Dendritic cell treated with granulocyte-macrophage colony-stimulating factor and Interleukin-4, amounts not matched to agents 40 ng/mL and 50 ng/mL, for 4 days (primary cell): ENCODE measurements around the gene ARL8A.

Experiments
- H3K27ac Mint-ChIP-seq: one replicate; pipeline ENCODE4 v1.8.0; 2022; ENCODE audit warnings: mild to moderate bottlenecking, mixed read lengths
- H3K27me3 Mint-ChIP-seq: one replicate; pipeline ENCODE4 v1.8.0; 2022; ENCODE audit warnings: mild to moderate bottlenecking, mixed read lengths
- H3K36me3 Mint-ChIP-seq: one replicate; pipeline ENCODE4 v1.8.0; 2022; ENCODE audit warnings: low read depth, mixed read lengths
- H3K4me1 Mint-ChIP-seq: one replicate; pipeline ENCODE4 v1.8.0; 2022; ENCODE audit warnings: low read depth, mixed read lengths
- H3K4me3 Mint-ChIP-seq: one replicate; pipeline ENCODE4 v1.8.0; 2022; ENCODE audit warnings: mild to moderate bottlenecking, moderate library complexity, mixed read lengths
- H3K9me3 Mint-ChIP-seq: one replicate; pipeline ENCODE4 v1.8.0; 2022; ENCODE audit warnings: mixed read lengths
- intact Hi-C: fragments of 100-400 bp; cut with micrococcal nuclease; formaldehyde crosslinking; loops from one replicate; pipeline ENCODE4 v1.15.0; 2022

ARL8A gene

GRCh38 chr1:202165942-202166843 lies 21.7 kb upstream of the ARL8A start:
- H3K4me3 Mint-ChIP-seq, result no peak overlapping the region
- H3K27ac Mint-ChIP-seq, result no peak overlapping the region
- peaks cover 37% of the 10 kb centered on the region for H3K4me1 Mint-ChIP-seq
- intact Hi-C loops, result no loop called here
- H3K36me3 Mint-ChIP-seq, result no peaks in the 10 kb centered on the region
- H3K27me3 Mint-ChIP-seq, result peaks cover 14% of the 10 kb centered on the region
- no peaks in the 10 kb centered on the region for H3K9me3 Mint-ChIP-seq

GRCh38 chr1:202165267-202165941 lies 20.9 kb upstream of the ARL8A start:
- Mint-ChIP-seq H3K36me3 (peaks cover 6% of the 10 kb centered on the region), H3K27ac (no peak overlapping the region), H3K27me3 (peaks cover 14% of the 10 kb centered on the region), H3K4me3 (no peak overlapping the region), H3K4me1 (peaks cover 44% of the 10 kb centered on the region), H3K9me3 (no peaks in the 10 kb centered on the region)
- intact Hi-C loops, result no loop called here

- no peaks in the 10 kb centered on the region for H3K9me3 Mint-ChIP-seq
- intact Hi-C loops, result no loop called here
- peaks cover 54% of the 10 kb centered on the region for H3K4me1 Mint-ChIP-seq
- H3K27ac Mint-ChIP-seq, result no peak overlapping the region
- peaks cover 14% of the 10 kb centered on the region for H3K27me3 Mint-ChIP-seq
- no peak overlapping the region for H3K4me3 Mint-ChIP-seq
- H3K36me3 Mint-ChIP-seq, result peaks cover 12% of the 10 kb centered on the region
These were observed 19.9 kb upstream of the ARL8A start for GRCh38 chr1:202164271-202165037.

DNA sequence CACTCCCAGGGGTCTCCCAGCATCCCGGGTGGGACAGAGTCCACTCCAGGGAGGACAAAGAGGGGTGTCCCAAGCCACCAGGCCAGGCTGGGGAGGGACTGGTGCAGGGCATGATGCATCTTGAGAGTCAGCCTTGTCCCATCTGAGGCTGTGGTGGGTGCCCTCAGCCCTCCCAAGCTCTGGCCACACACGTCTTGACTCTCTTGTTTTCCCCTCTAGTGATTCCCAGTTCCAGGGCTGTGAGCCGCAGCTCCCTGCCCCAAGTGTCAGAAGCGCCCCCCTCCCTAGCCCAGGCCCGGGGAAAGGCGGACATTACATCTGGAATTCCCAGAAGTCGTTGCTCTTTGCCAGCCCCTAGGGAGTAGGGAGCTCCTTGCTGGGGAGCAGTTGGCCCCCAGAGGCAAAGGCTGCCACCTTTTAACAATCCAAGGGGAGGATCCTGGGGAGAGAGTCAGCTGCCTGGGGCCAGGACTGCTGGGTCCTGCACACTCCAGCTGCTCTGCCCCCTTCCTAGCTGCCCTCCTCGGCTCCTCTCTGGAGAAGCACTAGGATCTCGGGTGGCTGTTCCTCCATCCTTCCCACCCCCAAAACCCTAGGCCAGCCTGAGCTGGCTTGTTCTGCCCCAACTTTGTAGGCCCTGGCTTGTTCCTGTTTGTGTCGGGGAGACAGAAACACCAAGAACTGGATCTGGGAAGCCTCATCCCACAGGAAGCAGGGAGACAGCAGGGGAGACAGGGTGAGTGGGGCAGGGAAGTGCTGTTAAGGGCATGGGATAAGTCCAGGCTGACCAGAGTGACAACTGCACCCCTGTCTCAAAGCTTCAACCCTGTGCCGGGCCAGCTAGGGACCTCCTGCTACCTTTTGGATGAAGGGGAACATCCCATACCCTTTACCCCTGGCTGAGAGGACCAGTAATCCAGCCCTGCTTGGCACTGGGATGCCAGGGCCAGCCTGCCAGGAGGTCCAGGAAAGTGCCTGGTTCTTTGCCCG lies 19.0 kb upstream of the ARL8A start:
- Mint-ChIP-seq H3K9me3 (no peaks in the 10 kb centered on the region), H3K4me3 (no peak overlapping the region), H3K4me1 (peaks cover 63% of the 10 kb centered on the region), H3K27me3 (peaks cover 14% of the 10 kb centered on the region), H3K27ac (peak overlapping the region; percentile 92), H3K36me3 (peaks cover 21% of the 10 kb centered on the region)
- intact Hi-C loops, result no loop called here

DNA sequence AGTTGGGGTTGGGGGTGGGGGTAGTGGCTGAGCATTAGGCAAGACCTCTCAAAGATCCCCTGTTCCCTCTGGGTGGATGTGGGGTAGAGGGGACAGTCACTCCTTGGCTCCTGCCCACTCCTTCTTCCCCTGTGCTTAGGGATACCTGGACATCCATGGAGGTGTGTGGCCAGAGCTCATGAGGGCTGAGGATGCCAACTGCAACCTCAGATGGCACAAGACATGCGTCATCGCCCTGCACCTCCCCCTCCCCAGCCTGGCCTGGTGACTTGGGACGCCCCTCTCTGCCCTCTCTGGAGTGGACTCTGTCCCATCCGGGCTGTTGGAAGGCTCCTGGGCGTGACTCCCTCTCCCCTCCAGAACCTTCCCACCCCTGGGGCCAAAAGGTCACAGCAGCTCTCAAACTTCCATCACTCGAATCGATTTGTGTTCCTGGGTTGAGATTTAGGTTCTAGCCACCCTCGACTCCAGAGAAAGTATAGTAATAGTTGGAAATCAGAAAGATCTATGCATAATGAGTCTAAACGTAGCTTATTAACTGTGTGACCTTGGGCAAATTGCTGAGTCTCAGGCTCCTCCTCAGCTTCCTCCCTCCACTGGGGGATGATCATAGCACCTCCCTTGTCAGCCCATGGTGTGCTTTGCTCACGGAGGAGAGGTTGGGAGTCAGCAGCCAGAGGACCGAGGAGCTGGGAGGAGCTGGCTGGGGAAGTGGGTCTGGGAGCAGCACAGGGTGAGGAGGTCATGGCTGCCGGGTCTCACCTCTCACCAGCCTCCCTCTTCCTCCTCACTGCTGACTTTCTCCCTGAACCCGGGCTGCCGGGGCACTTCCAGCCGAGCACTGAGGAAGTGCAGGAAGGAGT lies 18.1 kb upstream of the ARL8A start:
- no peak overlapping the region for H3K4me3 Mint-ChIP-seq
- H3K36me3 Mint-ChIP-seq, result peaks cover 30% of the 10 kb centered on the region
- H3K9me3 Mint-ChIP-seq, result no peaks in the 10 kb centered on the region
- peak overlapping the region; percentile 92 for H3K27ac Mint-ChIP-seq
- intact Hi-C loops, result no loop called here
- H3K27me3 Mint-ChIP-seq, result peaks cover 7% of the 10 kb centered on the region
- peaks cover 70% of the 10 kb centered on the region for H3K4me1 Mint-ChIP-seq

GRCh38 chr1:202162047-202162417 lies 17.5 kb upstream of the ARL8A start:
- Mint-ChIP-seq H3K9me3 (no peaks in the 10 kb centered on the region), H3K27ac (peak overlapping the region; percentile 92), H3K4me1 (peaks cover 76% of the 10 kb centered on the region), H3K4me3 (no peak overlapping the region), H3K27me3 (peaks cover 1% of the 10 kb centered on the region), H3K36me3 (peaks cover 36% of the 10 kb centered on the region)
- intact Hi-C loops, result no loop called here

- intact Hi-C loops, result no loop called here
- H3K9me3 Mint-ChIP-seq, result no peaks in the 10 kb centered on the region
- H3K4me3 Mint-ChIP-seq, result peak overlapping the region; percentile 95
- H3K27me3 Mint-ChIP-seq, result peaks cover 1% of the 10 kb centered on the region
- peaks cover 82% of the 10 kb centered on the region for H3K4me1 Mint-ChIP-seq
- H3K36me3 Mint-ChIP-seq, result peaks cover 42% of the 10 kb centered on the region
- H3K27ac Mint-ChIP-seq, result peak overlapping the region; percentile 92
These were observed 16.9 kb upstream of the ARL8A start for GRCh38 chr1:202161151-202162046.

GRCh38 chr1:202160377-202160940 lies 15.9 kb upstream of the ARL8A start, which contains the start of gene PTPN7:
Gene PTPN7 (minus strand): TSS chr1:202160602. CDS start chr1:202159402, 1,200 bp downstream.
- intact Hi-C loops, result no loop called here
- Mint-ChIP-seq H3K4me1 (peaks cover 92% of the 10 kb centered on the region), H3K36me3 (peaks cover 50% of the 10 kb centered on the region), H3K27me3 (peaks cover 1% of the 10 kb centered on the region), H3K4me3 (peak within 1 kb of the TSS; percentile 95), H3K27ac (peak within 1 kb of the TSS; percentile 92), H3K9me3 (no peaks in the 10 kb centered on the region)

- Mint-ChIP-seq H3K9me3 (no peaks in the 10 kb centered on the region), H3K36me3 (peaks cover 56% of the 10 kb centered on the region), H3K4me3 (peak overlapping the region; percentile 95), H3K4me1 (peaks cover 96% of the 10 kb centered on the region), H3K27me3 (peaks cover 1% of the 10 kb centered on the region), H3K27ac (peak overlapping the region; percentile 92)
- intact Hi-C loops, result no loop called here
These were observed 15.2 kb upstream of the ARL8A start for GRCh38 chr1:202159534-202160371.

- intact Hi-C loops, result no loop called here
- Mint-ChIP-seq H3K9me3 (no peaks in the 10 kb centered on the region), H3K4me3 (peak overlapping the region; percentile 95), H3K27me3 (peaks cover 1% of the 10 kb centered on the region), H3K4me1 (peaks cover 92% of the 10 kb centered on the region), H3K27ac (peak overlapping the region; percentile 92), H3K36me3 (peaks cover 64% of the 10 kb centered on the region)
These were observed 14.4 kb upstream of the ARL8A start for GRCh38 chr1:202158810-202159533.
